Endometrial microvascular endothelial cells (primary cell): ENCODE results near the gene MMP17. TPM values are rescaled to one million over a fixed set of nuclear protein-coding genes. Genes with fewer than 3 reads are reported as not detected.
"Not testable (repeated sequence)": the region's sequence is repeated elsewhere in the genome, so short reads cannot be mapped to it uniquely, and the experiment has no call there.

Source experiments
- in situ Hi-C: cut with HindIII; loops from 2 replicates; pipeline ENCODE4 v1.10.0; 2017; ENCODE audit warnings: low sequenced_read_pairs, low pct_unique_long_range_greater_than_20kb; ENCODE audit errors: inconsistent ontology term
- total RNA-seq: library from RNA; depleted of rRNA; stranded (reverse); fragments of >200 nt; gene quantifications from one replicate; pipeline ENCODE4 v1.2.3, GENCODE V29; 2015; ENCODE audit errors: inconsistent ontology term

Gene MMP17
- total RNA-seq, 1 donor from 2014 or later = 19.7 TPM

DNA sequence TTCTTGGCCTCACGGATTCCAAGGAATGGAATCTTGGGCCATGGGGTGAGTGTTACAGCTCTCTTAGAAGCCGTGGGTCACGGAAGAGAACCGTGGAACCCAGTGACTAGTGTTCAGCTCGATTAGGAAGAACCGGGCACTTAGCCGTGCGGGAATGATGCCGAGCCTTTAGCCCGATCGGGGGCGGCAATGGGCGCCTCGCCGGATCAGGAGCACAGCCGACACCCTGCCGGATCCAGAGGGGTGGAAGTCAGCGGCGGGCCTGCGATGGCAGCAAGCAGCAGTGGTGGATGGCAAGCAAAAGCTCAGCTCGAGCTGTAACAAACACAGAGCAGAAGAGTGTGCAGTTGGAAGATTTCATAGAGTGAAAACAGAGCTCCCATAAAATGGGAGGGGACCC, 45.1 kb downstream of the MMP17 start:
- in situ Hi-C loops = loop anchor here (25.0 kb wide), 1 partner anchor 139 kb away; no protein-coding TSS in a partner anchor

DNA sequence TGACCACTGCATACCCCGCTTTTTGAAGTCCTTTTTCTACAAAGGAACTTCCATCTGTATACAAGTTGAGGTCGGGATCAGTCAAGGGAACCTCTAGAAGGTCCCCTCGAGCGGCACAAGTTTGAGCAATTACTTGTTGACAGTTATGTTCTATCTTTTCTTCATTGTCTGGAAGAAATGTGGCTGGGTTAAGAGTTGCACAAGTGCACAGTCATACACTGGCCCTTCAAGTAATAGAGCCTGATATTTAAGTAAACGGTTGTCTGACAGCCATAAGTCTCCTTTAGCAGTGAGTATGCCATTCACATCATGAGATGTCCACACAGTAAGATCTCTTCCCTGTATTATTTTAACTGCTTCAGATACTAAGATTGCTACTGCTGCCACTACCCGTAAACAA, 46.8 kb downstream of the MMP17 start:
- in situ Hi-C loops = loop anchor here (25.0 kb wide), 1 partner anchor 137 kb away; no protein-coding TSS in a partner anchor

DNA sequence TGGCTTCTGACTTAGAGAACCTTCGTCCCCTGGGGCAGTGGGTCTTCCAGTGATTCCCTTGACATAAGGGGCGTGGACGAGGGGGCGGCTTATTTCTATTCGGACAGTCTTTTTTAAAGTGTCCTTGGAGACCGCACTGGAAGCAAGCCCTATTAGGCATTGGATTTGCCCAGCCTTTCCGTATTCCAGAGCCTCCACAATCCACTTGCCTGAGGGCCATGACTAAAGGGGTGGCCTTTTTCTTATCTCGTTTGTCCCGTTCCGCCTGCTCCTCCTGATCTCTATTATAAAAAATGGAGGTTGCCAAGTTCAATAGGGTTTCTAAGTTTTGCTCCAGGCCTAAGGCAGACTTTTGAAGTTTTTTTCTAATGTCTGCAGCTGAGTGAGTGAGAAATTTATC, 49.0 kb downstream of the MMP17 start:
- in situ Hi-C loops = not testable (repeated sequence)

GRCh38 chr12:131878436-131878835, 50.2 kb downstream of the MMP17 start:
- in situ Hi-C loops = not testable (repeated sequence)

DNA sequence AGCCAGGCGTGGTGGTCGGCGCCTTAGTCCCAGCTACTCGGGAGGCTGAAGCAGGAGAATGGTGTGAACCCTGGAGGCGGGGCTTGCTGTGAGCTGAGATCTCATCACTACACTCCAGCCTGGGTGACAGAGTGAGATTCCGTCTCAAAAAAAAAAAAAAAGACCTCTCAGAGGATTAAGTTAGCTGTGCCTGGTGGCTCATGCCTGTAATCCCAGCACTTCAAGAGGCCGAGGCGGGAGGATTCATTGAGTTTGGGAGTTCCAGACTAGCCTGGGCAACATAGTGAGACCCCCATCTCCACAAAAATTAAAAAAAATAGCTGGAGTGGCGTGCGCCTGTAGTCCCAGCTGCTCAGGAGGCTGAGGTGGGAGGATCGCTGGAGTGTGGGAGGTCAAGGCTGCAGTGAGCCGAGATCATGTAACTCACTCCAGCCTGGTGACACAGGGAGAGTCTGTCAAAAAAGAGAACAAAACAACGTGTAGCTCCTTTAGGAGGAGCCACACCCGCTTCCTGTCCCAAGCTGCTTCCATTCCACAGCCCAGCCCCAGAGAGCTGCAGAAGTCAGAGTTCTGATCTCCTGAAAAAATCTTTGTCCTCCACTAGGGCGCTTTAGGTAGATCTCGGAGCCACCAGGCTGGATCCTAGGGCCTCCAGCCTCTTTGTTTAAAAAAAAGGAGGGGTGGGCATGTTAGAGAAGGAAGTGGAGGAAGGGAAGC, 54.8 kb downstream of the MMP17 start:
- in situ Hi-C loops = no loop called here

DNA sequence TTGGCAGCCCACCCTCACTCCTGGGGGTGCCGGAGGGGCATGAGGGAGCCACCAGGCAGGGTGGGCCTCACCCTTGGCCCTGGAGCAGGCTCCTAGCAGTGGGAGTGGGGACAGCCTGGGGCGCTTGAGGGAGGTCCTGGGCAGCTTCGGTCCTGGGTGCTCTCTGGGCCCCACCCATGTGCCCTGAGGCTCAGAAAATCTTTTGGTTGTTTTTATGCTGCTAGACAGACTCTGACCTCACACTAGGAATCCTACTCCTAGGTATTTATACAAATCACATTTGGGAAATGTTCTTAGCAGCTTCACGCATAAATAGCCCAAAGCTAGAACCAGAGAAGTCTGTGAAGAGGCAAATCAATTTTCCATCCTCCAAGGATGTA, 55.3 kb downstream of the MMP17 start:
- in situ Hi-C loops = no loop called here

DNA sequence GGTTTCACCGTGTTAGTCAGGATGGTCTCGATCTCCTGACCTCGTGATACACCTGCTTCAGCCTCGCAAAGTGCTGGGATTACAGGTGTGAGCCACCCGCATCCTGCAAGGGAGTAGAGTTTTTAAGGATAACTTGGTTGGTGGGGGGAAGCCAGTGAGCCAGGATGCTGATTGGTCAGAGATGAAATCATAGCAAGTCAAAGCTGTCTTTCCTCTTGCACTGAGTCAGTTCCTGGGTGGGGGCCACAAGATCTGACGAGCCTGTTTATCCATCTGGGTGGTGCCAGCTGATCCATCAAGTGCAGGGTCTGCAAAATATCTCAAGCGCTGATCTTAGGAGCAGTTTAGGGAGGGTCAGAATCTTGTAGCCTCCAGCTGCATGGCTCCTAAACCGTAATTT, 56.9 kb downstream of the MMP17 start:
- in situ Hi-C loops = not testable (repeated sequence)

DNA sequence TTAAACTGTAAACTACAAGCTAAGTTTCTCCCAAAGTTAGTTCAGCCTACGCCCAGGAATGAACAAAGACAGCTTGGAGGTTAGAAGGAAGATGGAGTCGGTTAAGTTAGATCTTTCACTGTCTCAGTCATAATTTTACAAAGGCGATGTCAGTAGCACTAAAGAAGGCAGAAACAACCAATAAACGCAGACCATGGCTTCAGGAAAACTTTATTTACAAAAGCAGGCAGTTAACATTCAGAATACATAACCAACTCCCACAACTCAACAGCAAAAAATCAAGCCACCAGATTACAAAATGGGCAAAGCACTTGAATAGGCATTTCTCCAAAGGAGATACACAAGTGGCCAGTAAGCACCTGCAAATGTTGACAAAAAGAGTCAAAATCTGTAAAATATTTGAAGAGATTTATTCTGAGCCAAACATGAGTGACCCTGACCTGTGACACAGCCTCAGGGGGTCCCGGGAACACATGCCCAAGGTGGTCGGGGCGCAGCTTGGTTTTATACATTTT, 57.4 kb downstream of the MMP17 start:
- in situ Hi-C loops = no loop called here

GRCh38 chr12:131891722-131892121, 63.5 kb downstream of the MMP17 start:
- in situ Hi-C loops = not testable (repeated sequence)

DNA sequence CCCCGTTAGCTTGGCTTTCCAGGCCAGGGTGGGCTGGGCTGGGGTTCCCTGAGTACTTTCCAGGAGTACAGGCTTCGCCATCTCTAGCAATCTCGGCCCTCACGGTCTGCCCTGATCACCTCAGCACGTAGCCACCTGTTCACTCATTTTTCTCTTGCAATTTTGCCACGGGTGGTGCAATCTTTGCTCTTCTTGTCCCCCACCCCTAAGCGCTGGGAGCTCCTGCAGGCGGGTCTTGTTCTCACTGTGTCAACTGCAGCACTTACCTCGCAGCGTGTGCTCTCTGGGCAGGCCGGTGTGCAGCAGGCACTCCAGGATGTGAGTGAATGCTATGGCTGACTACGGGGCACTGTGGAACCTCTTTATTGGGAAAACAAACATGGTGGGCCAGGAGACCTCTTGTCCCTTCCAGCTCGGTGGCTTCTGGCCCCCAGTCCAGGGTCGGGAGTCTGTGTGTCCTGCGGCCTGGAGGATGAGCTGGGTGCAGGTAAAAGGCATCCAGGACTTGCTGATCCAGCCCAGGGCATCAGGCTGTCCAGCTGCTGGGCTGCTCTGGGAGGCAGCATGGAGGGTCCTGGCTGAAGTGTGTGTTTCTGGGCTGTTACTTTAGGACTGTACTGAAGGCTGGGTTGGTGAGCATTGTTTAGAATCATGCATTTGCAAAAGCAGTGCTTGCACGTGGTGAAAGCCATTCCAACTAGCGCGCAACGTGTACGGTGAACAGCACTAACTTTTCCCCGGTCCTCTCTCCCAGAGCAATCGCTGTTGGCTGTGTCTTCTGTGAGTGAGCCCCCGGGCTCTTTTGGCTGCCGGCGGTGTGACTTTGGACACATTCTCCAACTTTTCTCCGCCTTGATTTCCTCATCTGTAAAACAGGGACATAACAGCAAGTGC, 64.8 kb downstream of the MMP17 start:
- in situ Hi-C loops = no loop called here

DNA sequence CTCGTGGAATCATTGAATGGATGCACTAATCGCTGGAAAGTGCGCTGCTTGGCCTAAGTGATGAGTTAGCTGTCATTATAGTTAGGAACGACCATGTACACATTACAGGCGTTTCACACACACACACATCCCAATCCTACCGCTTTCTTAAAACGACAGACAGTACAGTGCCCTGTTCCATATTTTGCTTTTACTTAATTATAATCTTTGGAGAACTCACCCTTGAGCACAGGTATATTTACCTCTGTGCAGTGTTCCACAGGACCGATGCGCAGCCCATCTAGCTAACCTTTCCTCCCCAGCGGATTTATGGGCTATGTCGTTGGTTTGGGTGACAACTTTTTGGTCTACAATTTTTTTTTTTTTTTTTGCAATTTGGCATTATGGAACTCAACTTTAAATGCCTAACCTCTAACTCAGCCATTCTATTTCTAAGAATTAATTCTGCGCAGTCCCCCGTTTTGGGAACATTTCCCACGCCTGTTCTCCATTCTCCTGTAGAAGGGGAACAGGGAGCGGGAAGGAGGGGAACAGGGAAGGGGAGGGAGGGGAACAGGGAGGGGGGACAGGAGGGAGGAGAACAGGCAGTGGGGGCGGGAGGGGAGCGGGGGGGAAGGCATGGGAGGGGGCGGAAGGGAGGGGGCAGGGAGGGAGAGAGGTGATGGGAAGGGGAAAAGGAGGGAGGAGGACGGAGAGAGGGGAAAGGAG, 65.6 kb downstream of the MMP17 start:
- in situ Hi-C loops = no loop called here

GRCh38 chr12:131894313-131894860, 66.2 kb downstream of the MMP17 start, which contains the start of gene ULK1:
ULK1 (plus strand) TSS chr12:131894622; CDS start chr12:131895002, 380 bp downstream.
- in situ Hi-C loops = no loop called here

- in situ Hi-C loops = no loop called here
These were observed 66.9 kb downstream of the MMP17 start for GRCh38 chr12:131894981-131895639.

DNA sequence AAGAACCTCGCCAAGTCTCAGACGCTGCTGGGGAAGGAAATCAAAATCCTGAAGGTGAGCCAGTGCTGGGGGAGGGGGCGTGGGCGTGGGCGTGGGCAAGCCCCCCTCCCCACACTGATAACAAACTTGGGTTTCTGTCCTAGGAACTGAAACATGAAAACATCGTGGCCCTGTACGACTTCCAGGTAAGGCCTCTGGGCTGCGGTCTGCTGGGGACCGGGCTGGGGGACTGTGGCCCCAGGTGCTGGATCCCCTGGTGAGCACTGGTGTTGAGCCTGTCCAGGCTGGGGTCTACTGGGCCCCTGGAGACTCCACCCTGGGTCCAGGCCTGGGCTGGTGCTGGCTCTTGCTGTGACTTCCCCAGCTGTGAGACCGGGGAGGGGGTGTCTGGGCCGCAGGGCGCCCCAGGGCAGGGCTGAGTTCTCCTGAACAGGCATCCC, 67.5 kb downstream of the MMP17 start:
- in situ Hi-C loops = no loop called here

DNA sequence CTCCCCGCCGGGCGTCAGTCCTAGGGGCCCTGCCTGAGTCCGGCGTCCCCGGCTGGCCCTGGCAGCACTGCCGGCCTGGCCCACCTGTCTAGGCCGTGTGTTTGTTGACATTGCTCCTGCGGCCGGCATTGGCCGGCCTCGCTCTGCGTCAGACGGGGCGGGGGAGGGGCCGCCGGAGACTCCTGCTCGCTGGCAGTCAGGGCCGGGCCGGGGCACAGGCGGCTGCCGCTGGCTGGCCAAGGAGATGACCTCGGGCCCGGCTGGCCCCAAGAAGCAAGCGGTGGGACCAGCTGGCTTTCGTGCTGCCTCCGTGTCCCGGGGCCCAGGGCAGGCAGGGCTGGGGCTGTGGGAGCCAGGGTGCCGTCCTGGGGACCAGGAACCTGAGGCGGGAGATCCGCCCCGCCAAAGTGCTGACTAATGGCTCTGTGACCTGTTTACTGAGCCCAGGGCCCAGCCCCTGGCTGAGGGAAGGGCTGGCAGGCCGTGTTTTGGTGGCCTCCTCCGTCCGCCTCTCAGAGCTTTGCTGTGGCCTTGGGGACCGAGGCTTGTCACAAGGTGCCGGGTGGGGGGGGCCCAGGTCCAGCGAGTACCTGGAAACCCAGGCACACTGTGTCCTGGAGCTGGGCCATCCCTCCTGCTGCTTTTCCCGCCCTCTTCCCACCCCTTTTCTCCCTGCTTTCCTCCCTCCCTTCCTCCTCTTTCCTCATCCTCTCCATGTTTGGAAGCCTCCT, 68.1 kb downstream of the MMP17 start:
- in situ Hi-C loops = no loop called here

- in situ Hi-C loops = no loop called here
These were observed 68.6 kb downstream of the MMP17 start for GRCh38 chr12:131896811-131897270.

- in situ Hi-C loops = no loop called here
These were observed 69.1 kb downstream of the MMP17 start for GRCh38 chr12:131897276-131897675.

GRCh38 chr12:131897875-131898274, 69.7 kb downstream of the MMP17 start:
- in situ Hi-C loops = no loop called here
